Common myeloid progenitor, CD34-positive (primary cell): ENCODE measurements around the gene TOM1L2.

Experiments
- CTCF ChIA-PET: fragments of 350-600 bp; sonication (Branson Sonifier 250); formaldehyde crosslinking; loops from one replicate; lab custom pipeline; 2021; ENCODE audit warnings: antibody characterized with exemption; lab: Charles Lee
- POLR2A ChIA-PET: fragments of 350-600 bp; sonication (Branson Sonifier 250); formaldehyde crosslinking; loops from one replicate; lab custom pipeline; 2021; ENCODE audit warnings: antibody characterized with exemption; lab: Charles Lee
- DNase-seq, 3 donors: peaks; one replicate each; pipeline versions ENCODE4 v3.0.0 to v3.0.0-alpha.2; 2013
- H3K27ac ChIP-seq, 2 experiments: 1 replicate in 1 of 2; 2 replicates in 1 of 2; pipeline ENCODE4 v1.7.0; 2013; ENCODE audit warnings: inconsistent platforms in 2 of 2, low read length in 2 of 2, mild to moderate bottlenecking in 2 of 2, low read depth in 1 of 2, moderate library complexity in 1 of 2; ENCODE audit not compliant: severe bottlenecking in 2 of 2, insufficient read depth in 1 of 2, poor library complexity in 1 of 2
- H3K27me3 ChIP-seq, 5 experiments: replicated peaks in 2 of 5; 1 replicate in 3 of 5; 2 replicates in 2 of 5; pipeline versions ENCODE4 v1.6.1 to v1.7.0; 2013; ENCODE audit warnings: low read length in 4 of 5, mild to moderate bottlenecking in 2 of 5, moderate library complexity in 2 of 5, inconsistent platforms in 1 of 5; ENCODE audit not compliant: insufficient read depth in 5 of 5, control insufficient read depth in 4 of 5
- H3K36me3 ChIP-seq, 4 experiments: 1 replicate in 2 of 4; 2 replicates in 2 of 4; pipeline versions ENCODE4 v1.6.1 to v1.7.0; 2013; ENCODE audit warnings: low read length in 3 of 4, control low read depth in 1 of 4, mild to moderate bottlenecking in 1 of 4; ENCODE audit not compliant: control insufficient read depth in 4 of 4, insufficient read depth in 4 of 4
- H3K4me1 ChIP-seq, 4 experiments: 1 replicate in 3 of 4; 2 replicates in 1 of 4; pipeline versions ENCODE4 v1.6.1 to v1.7.1; 2013; ENCODE audit warnings: low read length in 3 of 4, mild to moderate bottlenecking in 3 of 4, control low read depth in 1 of 4, inconsistent platforms in 1 of 4, moderate library complexity in 1 of 4; ENCODE audit not compliant: control insufficient read depth in 4 of 4, insufficient read depth in 4 of 4; ENCODE audit errors: control extremely low read depth in 1 of 4
- H3K4me3 ChIP-seq, 7 experiments: 1 replicate in 4 of 7; 2 replicates in 3 of 7; pipeline versions ENCODE4 v1.5.1 to v1.7.0; 2013; ENCODE audit warnings: mild to moderate bottlenecking in 7 of 7, low read length in 6 of 7, moderate library complexity in 6 of 7, inconsistent platforms in 2 of 7, low read depth in 2 of 7, control low read depth in 1 of 7; ENCODE audit not compliant: insufficient read depth in 4 of 7, control insufficient read depth in 1 of 7; ENCODE audit errors: extremely low read depth in 1 of 7
- H3K9me3 ChIP-seq, 5 experiments: 1 replicate in 4 of 5; 2 replicates in 1 of 5; pipeline versions ENCODE4 v1.6.1 to v1.7.1; 2013; ENCODE audit warnings: low read length in 4 of 5, mild to moderate bottlenecking in 2 of 5, inconsistent platforms in 1 of 5, low read depth in 1 of 5, moderate library complexity in 1 of 5; ENCODE audit not compliant: control insufficient read depth in 4 of 5, insufficient read depth in 2 of 5; ENCODE audit errors: control extremely low read depth in 1 of 5
- WGBS: methylation state at CpG from one replicate; pipeline ENCODE4 v1.1.5; 2013; ENCODE audit not compliant: insufficient coverage; 5-methylcytosine and 5-hydroxymethylcytosine counted together

The TOM1L2 gene

DNA sequence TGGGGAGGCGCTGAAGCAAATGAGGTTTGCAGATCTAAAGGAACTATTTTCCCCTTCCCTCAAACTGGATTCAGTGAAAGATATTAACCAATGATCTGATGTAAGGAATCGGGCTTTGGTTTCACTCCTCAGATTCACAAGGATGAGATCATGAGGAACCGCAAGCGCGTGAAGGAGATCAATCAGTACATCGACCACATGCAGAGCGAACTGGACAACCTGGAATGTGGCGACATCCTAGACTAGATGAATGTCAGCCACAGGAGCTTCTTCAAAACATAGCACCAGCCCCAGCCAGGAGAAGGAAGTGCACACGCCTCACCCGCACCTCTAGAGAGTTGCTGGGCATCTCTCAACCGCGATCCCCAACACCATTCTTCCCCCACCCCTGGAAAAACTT, 44.2 kb upstream of the TOM1L2 start:
- no peaks in the 10 kb centered on the region for H3K4me1 ChIP-seq
- WGBS, result 96% methylated on average over 9 of the region's 12 CpGs
- H3K9me3 ChIP-seq, result no peaks in the 10 kb centered on the region
- peaks cover 6 to 54% (median 38%) of the 10 kb centered on the region in 4 experiments for H3K36me3 ChIP-seq
- CTCF ChIA-PET, result interaction anchor here (0.8 kb wide), 1 partner anchor 24 kb away, joined by 3 read pairs; no protein-coding TSS in a partner anchor
- POLR2A ChIA-PET, result no interaction called here
- no peak overlapping the region for H3K4me3 ChIP-seq
- no peaks in the 10 kb centered on the region for H3K27me3 ChIP-seq
- H3K27ac ChIP-seq, result no peak overlapping the region
- DNase-seq, result no peak

DNA sequence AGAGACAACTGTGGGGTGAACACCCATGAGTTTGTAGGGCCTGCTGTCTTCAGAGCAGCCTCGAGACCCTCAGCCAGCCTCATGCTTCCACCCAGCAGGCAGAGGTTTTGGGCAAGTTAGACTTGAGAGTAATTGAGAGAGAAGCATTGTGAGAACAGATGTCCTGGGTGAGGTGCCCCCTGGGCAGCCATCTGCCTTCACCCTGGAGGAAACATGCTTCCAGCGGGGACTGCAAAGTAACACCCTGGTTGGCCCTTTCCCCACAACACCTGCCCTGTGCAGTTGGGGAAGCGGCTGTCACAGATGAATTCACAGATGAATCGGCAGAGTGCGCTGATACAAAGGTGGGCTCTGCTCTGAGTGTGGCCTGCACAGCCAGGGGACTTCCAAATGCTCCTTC, 43.4 kb upstream of the TOM1L2 start:
- ChIA-PET CTCF (interaction anchor here (0.8 kb wide), 1 partner anchor 23 kb away, joined by 3 read pairs; no protein-coding TSS in a partner anchor), POLR2A (no interaction called here)
- 99% methylated on average over 5 of the region's 5 CpGs for WGBS
- no peak overlapping the region for H3K4me3 ChIP-seq
- H3K27ac ChIP-seq, result no peak overlapping the region
- peaks cover 3 to 50% (median 35%) of the 10 kb centered on the region in 4 experiments for H3K36me3 ChIP-seq
- no peaks in the 10 kb centered on the region for H3K4me1 ChIP-seq
- no peaks in the 10 kb centered on the region for H3K27me3 ChIP-seq
- no peaks in the 10 kb centered on the region for H3K9me3 ChIP-seq
- DNase-seq, result no peak

GRCh38 chr17:18014006-18014405, 41.8 kb upstream of the TOM1L2 start:
- Histone ChIP-seq H3K27me3 (no peaks in the 10 kb centered on the region), H3K9me3 (no peaks in the 10 kb centered on the region), H3K36me3 (peaks cover 3 to 54% (median 31%) of the 10 kb centered on the region in 4 experiments), H3K4me1 (no peaks in the 10 kb centered on the region), H3K4me3 (no peak overlapping the region), H3K27ac (no peak overlapping the region)
- POLR2A ChIA-PET, result no interaction called here
- 97% methylated on average over 3 of the region's 6 CpGs for WGBS
- CTCF ChIA-PET, result interaction anchor here (1.4 kb wide), 1 partner anchor 19 kb away, joined by 3 read pairs; no protein-coding TSS in a partner anchor
- DNase-seq, result no peak

DNA sequence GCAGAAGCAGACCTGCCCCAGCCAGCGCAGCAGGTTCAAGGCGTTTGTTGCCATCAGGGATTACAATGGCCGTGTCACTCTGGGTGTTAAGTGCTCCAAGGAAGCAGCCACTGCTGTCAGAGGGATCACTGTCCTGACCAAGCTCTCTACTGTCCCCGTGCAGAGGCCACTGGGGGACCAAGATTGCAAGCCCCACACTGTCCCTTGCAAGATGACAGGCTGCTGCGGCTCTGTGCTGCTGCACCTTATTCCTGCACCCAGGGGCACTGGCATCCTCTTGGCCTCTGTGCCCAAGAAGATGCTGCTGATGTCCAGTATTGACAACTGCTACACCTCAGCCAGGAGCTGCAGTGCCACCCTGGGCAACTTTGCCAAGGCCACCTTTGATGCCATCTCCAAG, 39.1 kb upstream of the TOM1L2 start:
- DNase-seq, result no peak
- Histone ChIP-seq H3K27me3 (no peaks in the 10 kb centered on the region), H3K4me3 (no peak overlapping the region), H3K27ac (no peak overlapping the region), H3K36me3 (peaks cover 3 to 44% (median 31%) of the 10 kb centered on the region in 4 experiments), H3K4me1 (no peaks in the 10 kb centered on the region), H3K9me3 (no peaks in the 10 kb centered on the region)
- CTCF ChIA-PET, result no interaction called here
- POLR2A ChIA-PET, result no interaction called here
- WGBS, result 98% methylated on average over 5 of the region's 5 CpGs

- Histone ChIP-seq H3K9me3 (no peaks in the 10 kb centered on the region), H3K36me3 (peaks cover 0 to 42% (median 26%) of the 10 kb centered on the region in 4 experiments), H3K4me1 (no peaks in the 10 kb centered on the region), H3K4me3 (no peak overlapping the region), H3K27ac (no peak overlapping the region), H3K27me3 (no peaks in the 10 kb centered on the region)
- ChIA-PET POLR2A (interaction anchor here (0.7 kb wide), 1 partner anchor 126 kb away, joined by 3 read pairs; no protein-coding TSS in a partner anchor), CTCF (no interaction called here)
- no peak for DNase-seq
- 91% methylated on average over 8 of the region's 8 CpGs for WGBS
These were observed 37.6 kb upstream of the TOM1L2 start for GRCh38 chr17:18009609-18010420.

- Histone ChIP-seq H3K9me3 (no peaks in the 10 kb centered on the region), H3K27ac (no peak overlapping the region), H3K4me1 (no peaks in the 10 kb centered on the region), H3K36me3 (peaks cover 0 to 37% (median 27%) of the 10 kb centered on the region in 4 experiments), H3K27me3 (no peaks in the 10 kb centered on the region), H3K4me3 (no peak overlapping the region)
- 80% methylated on average over 4 of the region's 5 CpGs for WGBS
- POLR2A ChIA-PET, result no interaction called here
- CTCF ChIA-PET, result interaction anchor here (1.3 kb wide), 1 partner anchor 14 kb away, joined by 4 read pairs; no protein-coding TSS in a partner anchor
- DNase-seq, result no peak
These were observed 36.5 kb upstream of the TOM1L2 start for GRCh38 chr17:18008496-18009268.
